ENCODE data around the gene EIF3I. TPM values are rescaled to one million over a fixed set of nuclear protein-coding genes. Genes with fewer than 3 reads are reported as not detected.

Gene EIF3I
- polyA plus RNA-seq, 2 donors = 134 to 189 TPM

DNA sequence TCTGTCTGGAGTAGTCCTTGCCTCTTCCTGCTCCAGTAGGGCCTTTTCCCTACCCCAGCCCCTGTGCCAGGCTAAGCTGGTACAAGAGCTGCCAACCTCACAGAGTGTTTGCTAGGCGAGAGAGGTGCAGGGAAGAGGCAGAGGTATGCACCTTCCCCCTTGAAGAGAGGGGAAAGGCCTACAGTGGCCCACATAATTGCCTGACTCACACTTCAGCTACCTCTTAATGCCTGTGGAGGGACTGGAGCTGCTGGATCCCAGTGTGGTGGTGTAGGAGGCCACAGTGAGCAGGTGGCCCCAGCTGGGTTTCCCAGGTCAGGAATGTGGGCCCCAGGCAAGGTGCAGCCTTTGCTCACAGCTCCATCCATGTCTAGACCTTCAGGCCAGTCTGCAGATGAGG is 25.1 kb upstream of the EIF3I start:
- WGBS, 2 donors = 96 to 100% methylated on average over 1 of the region's 1 CpG
- Histone ChIP-seq H3K36me3 (ENCODE audit: control insufficient read depth in 2 of 2, insufficient read depth in 2 of 2, low read length in 1 of 2) (peaks cover 24 to 46% of the 10 kb centered on the region in 2 donors), H3K27ac (ENCODE audit: low read depth in 2 of 2, low read length in 1 of 2) (no peak overlapping the region)

GRCh38 chr1:32197837-32198236 is 24.4 kb upstream of the EIF3I start:
- H3K27me3 ChIP-seq (ENCODE audit: control insufficient read depth in 1 of 2, insufficient read depth in 2 of 2, low read length in 2 of 2) = no peaks in the 10 kb centered on the region
- peaks cover 10 to 11% of the 10 kb centered on the region in 2 donors for H3K4me1 ChIP-seq (ENCODE audit: control insufficient read depth in 2 of 2, insufficient read depth in 2 of 2, low read length in 1 of 2)
- 72 to 75% methylated on average over 6 of the region's 6 CpGs for WGBS, 2 donors
- no peak overlapping the region for H3K27ac ChIP-seq (ENCODE audit: low read depth in 2 of 2, low read length in 1 of 2)
- no peak overlapping the region for H3K4me3 ChIP-seq (ENCODE audit: low read depth in 1 of 2, low read length in 2 of 2)
- peaks cover 18 to 39% of the 10 kb centered on the region in 2 donors for H3K36me3 ChIP-seq (ENCODE audit: control insufficient read depth in 2 of 2, insufficient read depth in 2 of 2, low read length in 1 of 2)
- no peaks in the 10 kb centered on the region for H3K9me3 ChIP-seq (ENCODE audit: control insufficient read depth in 2 of 2, insufficient read depth in 1 of 2, low read depth in 1 of 2, low read length in 1 of 2)

More for the DNA sequence above, 25.1 kb upstream of the EIF3I start:
- H3K27me3 ChIP-seq (ENCODE audit: control insufficient read depth in 1 of 2, insufficient read depth in 2 of 2, low read length in 2 of 2) = no peaks in the 10 kb centered on the region
- H3K9me3 ChIP-seq (ENCODE audit: control insufficient read depth in 2 of 2, insufficient read depth in 1 of 2, low read depth in 1 of 2, low read length in 1 of 2) = no peaks in the 10 kb centered on the region
- H3K4me1 ChIP-seq (ENCODE audit: control insufficient read depth in 2 of 2, insufficient read depth in 2 of 2, low read length in 1 of 2) = peaks cover 10 to 11% of the 10 kb centered on the region in 2 donors
- H3K4me3 ChIP-seq (ENCODE audit: low read depth in 1 of 2, low read length in 2 of 2) = no peak overlapping the region

- no peaks in the 10 kb centered on the region for H3K9me3 ChIP-seq (ENCODE audit: control insufficient read depth in 2 of 2, insufficient read depth in 1 of 2, low read depth in 1 of 2, low read length in 1 of 2)
- H3K36me3 ChIP-seq (ENCODE audit: control insufficient read depth in 2 of 2, insufficient read depth in 2 of 2, low read length in 1 of 2) = peaks cover 18 to 35% of the 10 kb centered on the region in 2 donors
- 71 to 74% methylated on average over 3 of the region's 3 CpGs for WGBS, 2 donors
- H3K27me3 ChIP-seq (ENCODE audit: control insufficient read depth in 1 of 2, insufficient read depth in 2 of 2, low read length in 2 of 2) = no peaks in the 10 kb centered on the region
- no peak overlapping the region for H3K4me3 ChIP-seq (ENCODE audit: low read depth in 1 of 2, low read length in 2 of 2)
- H3K27ac ChIP-seq (ENCODE audit: low read depth in 2 of 2, low read length in 1 of 2) = no peak overlapping the region
- peaks cover 10 to 11% of the 10 kb centered on the region in 2 donors for H3K4me1 ChIP-seq (ENCODE audit: control insufficient read depth in 2 of 2, insufficient read depth in 2 of 2, low read length in 1 of 2)
These were observed 23.8 kb upstream of the EIF3I start for GRCh38 chr1:32198237-32199042.

DNA sequence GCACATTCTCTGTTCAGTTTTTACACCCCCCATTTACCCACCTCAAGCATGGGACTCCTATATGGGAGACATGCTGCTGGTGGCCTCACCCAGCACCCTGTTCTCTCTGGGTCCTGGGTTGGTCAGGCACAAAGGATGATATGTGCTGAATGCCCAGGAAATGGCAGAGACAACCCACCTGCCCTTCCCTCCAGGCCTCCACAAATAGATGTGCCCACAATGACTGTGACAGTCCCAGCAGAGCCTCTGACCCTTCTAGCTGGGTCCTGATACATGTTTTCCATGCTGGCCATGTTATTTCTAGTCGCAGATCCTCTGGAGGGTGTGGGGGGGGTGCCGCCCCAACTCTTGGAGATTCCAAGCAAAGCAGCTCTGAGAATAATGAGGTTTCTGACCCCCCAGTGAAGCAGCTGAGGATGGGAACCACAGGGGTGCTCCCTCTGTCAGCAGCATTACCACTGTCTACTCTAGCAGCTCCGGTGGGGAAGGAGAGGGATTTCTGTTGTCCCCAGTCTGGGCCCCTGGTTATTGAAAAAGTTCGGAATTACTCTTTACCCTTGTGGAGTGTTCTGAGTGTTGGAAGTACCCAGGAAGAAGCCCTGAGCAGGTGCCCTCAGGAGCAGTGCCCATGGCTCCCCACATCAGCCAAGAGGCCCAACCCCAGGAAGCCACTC is 23.0 kb upstream of the EIF3I start:
- peaks cover 10 to 11% of the 10 kb centered on the region in 2 donors for H3K4me1 ChIP-seq (ENCODE audit: control insufficient read depth in 2 of 2, insufficient read depth in 2 of 2, low read length in 1 of 2)
- peaks cover 13 to 27% of the 10 kb centered on the region in 2 donors for H3K36me3 ChIP-seq (ENCODE audit: control insufficient read depth in 2 of 2, insufficient read depth in 2 of 2, low read length in 1 of 2)
- H3K27me3 ChIP-seq (ENCODE audit: control insufficient read depth in 1 of 2, insufficient read depth in 2 of 2, low read length in 2 of 2) = no peaks in the 10 kb centered on the region
- 54 to 71% methylated on average over 4 of the region's 4 CpGs for WGBS, 2 donors
- no peak overlapping the region for H3K4me3 ChIP-seq (ENCODE audit: low read depth in 1 of 2, low read length in 2 of 2)
- no peak overlapping the region for H3K27ac ChIP-seq (ENCODE audit: low read depth in 2 of 2, low read length in 1 of 2)
- no peaks in the 10 kb centered on the region for H3K9me3 ChIP-seq (ENCODE audit: control insufficient read depth in 2 of 2, insufficient read depth in 1 of 2, low read depth in 1 of 2, low read length in 1 of 2)

- Histone ChIP-seq H3K27me3 (ENCODE audit: control insufficient read depth in 1 of 2, insufficient read depth in 2 of 2, low read length in 2 of 2) (no peaks in the 10 kb centered on the region), H3K9me3 (ENCODE audit: control insufficient read depth in 2 of 2, insufficient read depth in 1 of 2, low read depth in 1 of 2, low read length in 1 of 2) (no peaks in the 10 kb centered on the region), H3K36me3 (ENCODE audit: control insufficient read depth in 2 of 2, insufficient read depth in 2 of 2, low read length in 1 of 2) (peaks cover 8 to 23% of the 10 kb centered on the region in 2 donors), H3K4me3 (ENCODE audit: low read depth in 1 of 2, low read length in 2 of 2) (peak overlapping the region in 1 of 2 donors; percentile 58), H3K27ac (ENCODE audit: low read depth in 2 of 2, low read length in 1 of 2) (peak overlapping the region in 1 of 2 donors; percentile 68), H3K4me1 (ENCODE audit: control insufficient read depth in 2 of 2, insufficient read depth in 2 of 2, low read length in 1 of 2) (peaks cover 10 to 11% of the 10 kb centered on the region in 2 donors)
- WGBS, 2 donors = 27 to 33% methylated on average over 6 of the region's 6 CpGs
These were observed 22.5 kb upstream of the EIF3I start for GRCh38 chr1:32199717-32200072.

GRCh38 chr1:32200226-32201010 is 21.8 kb upstream of the EIF3I start, which contains the start of gene CCDC28B:
TSS of gene CCDC28B (plus strand) at chr1:32200595. CDS start at chr1:32201936, 1,341 bp downstream.
- peak within 1 kb of the TSS; percentile 58 to 63 for H3K4me3 ChIP-seq (ENCODE audit: low read depth in 1 of 2, low read length in 2 of 2)
- H3K27ac ChIP-seq (ENCODE audit: low read depth in 2 of 2, low read length in 1 of 2) = peak within 1 kb of the TSS; percentile 68 to 71
- peaks cover 1 to 16% of the 10 kb centered on the region in 2 donors for H3K36me3 ChIP-seq (ENCODE audit: control insufficient read depth in 2 of 2, insufficient read depth in 2 of 2, low read length in 1 of 2)
- no peaks in the 10 kb centered on the region for H3K9me3 ChIP-seq (ENCODE audit: control insufficient read depth in 2 of 2, insufficient read depth in 1 of 2, low read depth in 1 of 2, low read length in 1 of 2)
- 0 to 1% methylated on average over 34 of the region's 34 CpGs for WGBS, 2 donors
- H3K27me3 ChIP-seq (ENCODE audit: control insufficient read depth in 1 of 2, insufficient read depth in 2 of 2, low read length in 2 of 2) = no peaks in the 10 kb centered on the region
- H3K4me1 ChIP-seq (ENCODE audit: control insufficient read depth in 2 of 2, insufficient read depth in 2 of 2, low read length in 1 of 2) = peaks cover 11 to 13% of the 10 kb centered on the region in 2 donors

GRCh38 chr1:32201011-32201855 is 21.0 kb upstream of the EIF3I start:
- Histone ChIP-seq H3K4me1 (ENCODE audit: control insufficient read depth in 2 of 2, insufficient read depth in 2 of 2, low read length in 1 of 2) (peaks cover 14 to 20% of the 10 kb centered on the region in 2 donors), H3K4me3 (ENCODE audit: low read depth in 1 of 2, low read length in 2 of 2) (peak overlapping the region; percentile 58 to 63), H3K36me3 (ENCODE audit: control insufficient read depth in 2 of 2, insufficient read depth in 2 of 2, low read length in 1 of 2) (peaks cover 0 to 10% of the 10 kb centered on the region in 2 donors), H3K27ac (ENCODE audit: low read depth in 2 of 2, low read length in 1 of 2) (peak overlapping the region; percentile 68 to 71), H3K9me3 (ENCODE audit: control insufficient read depth in 2 of 2, insufficient read depth in 1 of 2, low read depth in 1 of 2, low read length in 1 of 2) (no peaks in the 10 kb centered on the region), H3K27me3 (ENCODE audit: control insufficient read depth in 1 of 2, insufficient read depth in 2 of 2, low read length in 2 of 2) (no peaks in the 10 kb centered on the region)
- 2% methylated on average over 25 to 26 of the region's 26 CpGs for WGBS, 2 donors

DNA sequence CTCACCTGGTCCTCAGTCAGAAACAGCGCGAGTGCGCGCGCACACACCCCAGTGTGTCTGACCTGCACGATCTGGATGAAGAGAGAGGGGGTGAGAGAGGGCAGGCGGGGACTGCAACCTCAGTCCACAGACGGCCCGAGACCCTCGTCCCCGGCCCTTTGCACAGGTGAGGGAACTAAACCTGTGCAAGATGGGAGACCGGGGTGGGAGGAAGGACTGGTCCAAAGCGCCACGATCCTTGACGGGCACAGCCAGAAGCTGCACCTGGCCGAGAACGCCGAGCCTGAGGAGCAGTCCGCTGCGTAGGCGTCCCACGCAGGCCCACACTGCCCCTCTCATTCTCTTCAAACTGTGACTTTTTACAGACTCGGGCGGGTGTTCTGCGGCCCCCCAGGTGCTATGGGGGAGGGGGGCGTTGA is 17.3 kb upstream of the EIF3I start:
- peaks cover 7 to 25% of the 10 kb centered on the region in 2 donors for H3K4me1 ChIP-seq (ENCODE audit: control insufficient read depth in 2 of 2, insufficient read depth in 2 of 2, low read length in 1 of 2)
- peak overlapping the region; percentile 72 to 78 for H3K4me3 ChIP-seq (ENCODE audit: low read depth in 1 of 2, low read length in 2 of 2)
- H3K36me3 ChIP-seq (ENCODE audit: control insufficient read depth in 2 of 2, insufficient read depth in 2 of 2, low read length in 1 of 2) = no peaks in the 10 kb centered on the region
- H3K27ac ChIP-seq (ENCODE audit: low read depth in 2 of 2, low read length in 1 of 2) = no peak overlapping the region
- H3K9me3 ChIP-seq (ENCODE audit: control insufficient read depth in 2 of 2, insufficient read depth in 1 of 2, low read depth in 1 of 2, low read length in 1 of 2) = no peaks in the 10 kb centered on the region
- 26 to 34% methylated on average over 26 of the region's 26 CpGs for WGBS, 2 donors
- no peaks in the 10 kb centered on the region for H3K27me3 ChIP-seq (ENCODE audit: control insufficient read depth in 1 of 2, insufficient read depth in 2 of 2, low read length in 2 of 2)

All from esophagus (tissue), 2 donors.